ENCODE data around the gene NMT2.

DNA sequence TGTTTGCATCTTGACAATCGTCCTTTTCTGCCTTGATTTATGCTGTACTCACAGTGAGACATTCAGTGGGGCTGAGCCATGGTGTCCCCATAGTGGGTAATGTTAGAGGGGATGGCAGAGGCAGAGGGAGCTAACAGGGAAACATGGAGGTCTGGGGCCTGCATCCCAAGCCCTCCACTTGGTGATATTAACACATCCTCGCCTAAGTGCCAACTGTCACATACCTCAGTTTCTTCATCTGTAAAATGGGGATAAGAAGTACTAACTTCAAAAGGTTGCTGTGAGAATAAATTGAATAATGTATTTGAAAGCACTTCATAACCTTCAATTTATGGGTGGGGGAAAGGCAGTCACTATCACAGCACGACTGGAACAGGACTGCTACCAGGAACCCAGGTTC is 43.6 kb downstream of the NMT2 start:
- TF ChIP-seq POLR2AphosphoS5 (IDR thresholded peaks at IDR 0.05) (no peak), SMC3 (conservative IDR thresholded peaks at IDR 0.05; ENCODE audit: poor library complexity) (no peak), EZH2 (IDR thresholded peaks at IDR 0.05; ENCODE audit: borderline replicate concordance, insufficient read depth, low read length, poor library complexity, severe bottlenecking) (no peak), EP300 (conservative IDR thresholded peaks at IDR 0.05; ENCODE audit: poor library complexity, severe bottlenecking) (no peak), TAF1 (IDR thresholded peaks at IDR 0.05; ENCODE audit: low read depth) (no peak), RAD21 (conservative IDR thresholded peaks at IDR 0.05) (no peak), MXI1 (conservative IDR thresholded peaks at IDR 0.05; ENCODE audit: poor library complexity, severe bottlenecking) (no peak)
- TF ChIP-seq, protein P1, sequence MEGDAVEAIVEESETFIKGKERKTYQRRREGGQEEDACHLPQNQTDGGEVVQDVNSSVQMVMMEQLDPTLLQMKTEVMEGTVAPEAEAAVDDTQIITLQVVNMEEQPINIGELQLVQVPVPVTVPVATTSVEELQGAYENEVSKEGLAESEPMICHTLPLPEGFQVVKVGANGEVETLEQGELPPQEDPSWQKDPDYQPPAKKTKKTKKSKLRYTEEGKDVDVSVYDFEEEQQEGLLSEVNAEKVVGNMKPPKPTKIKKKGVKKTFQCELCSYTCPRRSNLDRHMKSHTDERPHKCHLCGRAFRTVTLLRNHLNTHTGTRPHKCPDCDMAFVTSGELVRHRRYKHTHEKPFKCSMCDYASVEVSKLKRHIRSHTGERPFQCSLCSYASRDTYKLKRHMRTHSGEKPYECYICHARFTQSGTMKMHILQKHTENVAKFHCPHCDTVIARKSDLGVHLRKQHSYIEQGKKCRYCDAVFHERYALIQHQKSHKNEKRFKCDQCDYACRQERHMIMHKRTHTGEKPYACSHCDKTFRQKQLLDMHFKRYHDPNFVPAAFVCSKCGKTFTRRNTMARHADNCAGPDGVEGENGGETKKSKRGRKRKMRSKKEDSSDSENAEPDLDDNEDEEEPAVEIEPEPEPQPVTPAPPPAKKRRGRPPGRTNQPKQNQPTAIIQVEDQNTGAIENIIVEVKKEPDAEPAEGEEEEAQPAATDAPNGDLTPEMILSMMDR (IDR thresholded peaks at IDR 0.05; ENCODE audit: poor library complexity, severe bottlenecking), result no peak
- TF ChIP-seq, protein P2, sequence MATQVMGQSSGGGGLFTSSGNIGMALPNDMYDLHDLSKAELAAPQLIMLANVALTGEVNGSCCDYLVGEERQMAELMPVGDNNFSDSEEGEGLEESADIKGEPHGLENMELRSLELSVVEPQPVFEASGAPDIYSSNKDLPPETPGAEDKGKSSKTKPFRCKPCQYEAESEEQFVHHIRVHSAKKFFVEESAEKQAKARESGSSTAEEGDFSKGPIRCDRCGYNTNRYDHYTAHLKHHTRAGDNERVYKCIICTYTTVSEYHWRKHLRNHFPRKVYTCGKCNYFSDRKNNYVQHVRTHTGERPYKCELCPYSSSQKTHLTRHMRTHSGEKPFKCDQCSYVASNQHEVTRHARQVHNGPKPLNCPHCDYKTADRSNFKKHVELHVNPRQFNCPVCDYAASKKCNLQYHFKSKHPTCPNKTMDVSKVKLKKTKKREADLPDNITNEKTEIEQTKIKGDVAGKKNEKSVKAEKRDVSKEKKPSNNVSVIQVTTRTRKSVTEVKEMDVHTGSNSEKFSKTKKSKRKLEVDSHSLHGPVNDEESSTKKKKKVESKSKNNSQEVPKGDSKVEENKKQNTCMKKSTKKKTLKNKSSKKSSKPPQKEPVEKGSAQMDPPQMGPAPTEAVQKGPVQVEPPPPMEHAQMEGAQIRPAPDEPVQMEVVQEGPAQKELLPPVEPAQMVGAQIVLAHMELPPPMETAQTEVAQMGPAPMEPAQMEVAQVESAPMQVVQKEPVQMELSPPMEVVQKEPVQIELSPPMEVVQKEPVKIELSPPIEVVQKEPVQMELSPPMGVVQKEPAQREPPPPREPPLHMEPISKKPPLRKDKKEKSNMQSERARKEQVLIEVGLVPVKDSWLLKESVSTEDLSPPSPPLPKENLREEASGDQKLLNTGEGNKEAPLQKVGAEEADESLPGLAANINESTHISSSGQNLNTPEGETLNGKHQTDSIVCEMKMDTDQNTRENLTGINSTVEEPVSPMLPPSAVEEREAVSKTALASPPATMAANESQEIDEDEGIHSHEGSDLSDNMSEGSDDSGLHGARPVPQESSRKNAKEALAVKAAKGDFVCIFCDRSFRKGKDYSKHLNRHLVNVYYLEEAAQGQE (IDR thresholded peaks at IDR 0.05; ENCODE audit: borderline replicate concordance), result no peak
